ENCODE measurements around the gene OSBPL2.

OSBPL2 gene

GRCh38 chr20:62232194-62232593 lies 6.1 kb upstream of the OSBPL2 start (continued):
- TF ChIP-seq, protein P1, sequence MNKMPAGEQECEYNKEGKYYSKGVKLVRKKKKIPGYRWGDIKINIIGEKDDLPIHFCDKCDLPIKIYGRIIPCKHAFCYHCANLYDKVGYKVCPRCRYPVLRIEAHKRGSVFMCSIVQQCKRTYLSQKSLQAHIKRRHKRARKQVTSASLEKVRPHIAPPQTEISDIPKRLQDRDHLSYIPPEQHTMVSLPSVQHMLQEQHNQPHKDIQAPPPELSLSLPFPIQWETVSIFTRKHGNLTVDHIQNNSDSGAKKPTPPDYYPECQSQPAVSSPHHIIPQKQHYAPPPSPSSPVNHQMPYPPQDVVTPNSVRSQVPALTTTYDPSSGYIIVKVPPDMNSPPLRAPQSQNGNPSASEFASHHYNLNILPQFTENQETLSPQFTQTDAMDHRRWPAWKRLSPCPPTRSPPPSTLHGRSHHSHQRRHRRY (tag by site-specific recombination; IDR thresholded peaks at IDR 0.05), result no peak
- no peak for TF ChIP-seq ZSCAN5A (tag by site-specific recombination; IDR thresholded peaks at IDR 0.05)
- TF ChIP-seq ZNF548 (tag by site-specific recombination; IDR thresholded peaks at IDR 0.05), result no peak
- TF ChIP-seq ZFP41 (tag by site-specific recombination; IDR thresholded peaks at IDR 0.05; ENCODE audit: borderline replicate concordance), result no peak

GRCh38 chr20:62232770-62233645 lies 5.3 kb upstream of the OSBPL2 start:
- no peaks in the 10 kb centered on the region for H3K36me3 ChIP-seq (ENCODE audit: control insufficient read depth in 2 of 2, insufficient read depth in 1 of 2, low read length in 2 of 2)
- H3K4me1 ChIP-seq (ENCODE audit: control insufficient read depth, insufficient read depth, low read length), result peaks cover 3% of the 10 kb centered on the region; the same call in 1 of the 2 replicates
- no peaks in the 10 kb centered on the region for H3K9me3 ChIP-seq (ENCODE audit: control insufficient read depth, insufficient read depth, low read depth, low read length)
- no peak overlapping the region for H3K4me3 ChIP-seq (ENCODE audit: low read depth, low read length)
- no peak overlapping the region for H3K27ac ChIP-seq (ENCODE audit: extremely low read depth, low read depth, low read length)
- no peak for TF ChIP-seq ZNF211 (tag by site-specific recombination; IDR thresholded peaks at IDR 0.05; ENCODE audit: low read depth)
- TF ChIP-seq ZNF274 (IDR thresholded peaks at IDR 0.05; ENCODE audit: low read length), result no peak
- TF ChIP-seq ZNF274 (tag by site-specific recombination; IDR thresholded peaks at IDR 0.05; ENCODE audit: borderline replicate concordance), result no peak
- no peak for TF ChIP-seq ZNF560 (tag by site-specific recombination; IDR thresholded peaks at IDR 0.05; ENCODE audit: borderline replicate concordance)
- no peak for TF ChIP-seq KLF8 (tag by site-specific recombination; IDR thresholded peaks at IDR 0.05)
- no peak for TF ChIP-seq RBAK (tag by site-specific recombination; IDR thresholded peaks at IDR 0.05)
- TF ChIP-seq SCRT2 (tag by site-specific recombination; IDR thresholded peaks at IDR 0.05), result peak; percentile 76
- TF ChIP-seq ZNF350 (tag by site-specific recombination; IDR thresholded peaks at IDR 0.05), result no peak
- ChIA-PET CTCF (no interaction called here), POLR2A (no interaction called here)

GRCh38 chr20:62233684-62234083 lies 4.6 kb upstream of the OSBPL2 start:
- no peak overlapping the region for H3K4me3 ChIP-seq (ENCODE audit: low read depth, low read length)
- H3K9me3 ChIP-seq (ENCODE audit: control insufficient read depth, insufficient read depth, low read depth, low read length), result no peaks in the 10 kb centered on the region
- no peaks in the 10 kb centered on the region for H3K36me3 ChIP-seq (ENCODE audit: control insufficient read depth in 2 of 2, insufficient read depth in 1 of 2, low read length in 2 of 2)
- H3K27ac ChIP-seq (ENCODE audit: extremely low read depth, low read depth, low read length), result no peak overlapping the region
- CTCF ChIA-PET, result no interaction called here
- peaks cover 3% of the 10 kb centered on the region; the same call in 1 of the 2 replicates for H3K4me1 ChIP-seq (ENCODE audit: control insufficient read depth, insufficient read depth, low read length)
- POLR2A ChIA-PET, result no interaction called here
- TF ChIP-seq GLI2 (tag by site-specific recombination; IDR thresholded peaks at IDR 0.05; ENCODE audit: borderline replicate concordance, low read depth) (no peak), ZBTB26 (tag by site-specific recombination; optimal IDR thresholded peaks at IDR 0.05) (peak; percentile 11), PRDM2 (tag by site-specific recombination; IDR thresholded peaks at IDR 0.05; ENCODE audit: borderline replicate concordance) (no peak), ZNF138 (tag by site-specific recombination; IDR thresholded peaks at IDR 0.05; ENCODE audit: borderline replicate concordance) (no peak)
- TF ChIP-seq, protein P2, sequence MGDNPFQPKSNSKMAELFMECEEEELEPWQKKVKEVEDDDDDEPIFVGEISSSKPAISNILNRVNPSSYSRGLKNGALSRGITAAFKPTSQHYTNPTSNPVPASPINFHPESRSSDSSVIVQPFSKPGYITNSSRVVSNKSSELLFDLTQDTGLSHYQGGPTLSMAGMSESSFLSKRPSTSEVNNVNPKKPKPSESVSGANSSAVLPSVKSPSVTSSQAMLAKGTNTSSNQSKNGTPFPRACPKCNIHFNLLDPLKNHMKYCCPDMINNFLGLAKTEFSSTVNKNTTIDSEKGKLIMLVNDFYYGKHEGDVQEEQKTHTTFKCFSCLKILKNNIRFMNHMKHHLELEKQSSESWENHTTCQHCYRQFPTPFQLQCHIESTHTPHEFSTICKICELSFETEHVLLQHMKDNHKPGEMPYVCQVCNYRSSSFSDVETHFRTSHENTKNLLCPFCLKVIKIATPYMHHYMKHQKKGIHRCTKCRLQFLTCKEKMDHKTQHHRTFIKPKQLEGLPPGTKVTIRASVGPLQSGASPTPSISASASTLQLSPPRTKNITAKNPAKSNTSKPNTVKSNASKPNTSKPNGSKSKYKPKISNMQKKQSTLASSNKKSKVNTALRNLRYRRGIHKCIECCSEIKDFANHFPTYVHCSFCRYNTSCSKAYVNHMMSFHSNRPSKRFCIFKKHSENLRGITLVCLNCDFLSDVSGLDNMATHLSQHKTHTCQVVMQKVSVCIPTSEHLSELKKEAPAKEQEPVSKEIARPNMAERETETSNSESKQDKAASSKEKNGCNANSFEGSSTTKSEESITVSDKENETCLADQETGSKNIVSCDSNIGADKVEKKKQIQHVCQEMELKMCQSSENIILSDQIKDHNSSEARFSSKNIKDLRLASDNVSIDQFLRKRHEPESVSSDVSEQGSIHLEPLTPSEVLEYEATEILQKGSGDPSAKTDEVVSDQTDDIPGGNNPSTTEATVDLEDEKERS (tag by site-specific recombination; IDR thresholded peaks at IDR 0.05), result peak; percentile 99
- TF ChIP-seq, protein P3, sequence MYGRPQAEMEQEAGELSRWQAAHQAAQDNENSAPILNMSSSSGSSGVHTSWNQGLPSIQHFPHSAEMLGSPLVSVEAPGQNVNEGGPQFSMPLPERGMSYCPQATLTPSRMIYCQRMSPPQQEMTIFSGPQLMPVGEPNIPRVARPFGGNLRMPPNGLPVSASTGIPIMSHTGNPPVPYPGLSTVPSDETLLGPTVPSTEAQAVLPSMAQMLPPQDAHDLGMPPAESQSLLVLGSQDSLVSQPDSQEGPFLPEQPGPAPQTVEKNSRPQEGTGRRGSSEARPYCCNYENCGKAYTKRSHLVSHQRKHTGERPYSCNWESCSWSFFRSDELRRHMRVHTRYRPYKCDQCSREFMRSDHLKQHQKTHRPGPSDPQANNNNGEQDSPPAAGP (tag by site-specific recombination; IDR thresholded peaks at IDR 0.05), result peak; percentile 73

Data from HEK293 (cell line).